Measurements from ENCODE around the gene ZNF32.

GRCh38 chr10:43649185-43649523 is 473 bp upstream of the ZNF32 start:
- TF ChIP-seq CTCF (IDR thresholded peaks at IDR 0.05): no peak
- TF ChIP-seq POLR2A (IDR thresholded peaks at IDR 0.05): no peak
- TF ChIP-seq POLR2AphosphoS5 (IDR thresholded peaks at IDR 0.05; ENCODE audit: insufficient read depth in 1 of 2, low read depth in 1 of 2): no peak
